HG02623 (cell line): ENCODE data around the gene KIAA1755.
"Not testable (repeated sequence)": the region's sequence is repeated elsewhere in the genome, so short reads cannot be mapped to it uniquely, and the experiment has no call there.

Experiments
- ATAC-seq: cut with Tn5 transposase; IDR thresholded peaks from one replicate; pipeline ENCODE4 v1.9.1; 2021; ENCODE audit warnings: moderate library complexity; ENCODE audit not compliant: unreplicated experiment

Gene KIAA1755

GRCh38 chr20:38291966-38292365, 31.4 kb upstream of the KIAA1755 start:
- ATAC-seq = no peak

- ATAC-seq = no peak
Measured at GRCh38 chr20:38290829-38291814, 30.6 kb upstream of the KIAA1755 start.

DNA sequence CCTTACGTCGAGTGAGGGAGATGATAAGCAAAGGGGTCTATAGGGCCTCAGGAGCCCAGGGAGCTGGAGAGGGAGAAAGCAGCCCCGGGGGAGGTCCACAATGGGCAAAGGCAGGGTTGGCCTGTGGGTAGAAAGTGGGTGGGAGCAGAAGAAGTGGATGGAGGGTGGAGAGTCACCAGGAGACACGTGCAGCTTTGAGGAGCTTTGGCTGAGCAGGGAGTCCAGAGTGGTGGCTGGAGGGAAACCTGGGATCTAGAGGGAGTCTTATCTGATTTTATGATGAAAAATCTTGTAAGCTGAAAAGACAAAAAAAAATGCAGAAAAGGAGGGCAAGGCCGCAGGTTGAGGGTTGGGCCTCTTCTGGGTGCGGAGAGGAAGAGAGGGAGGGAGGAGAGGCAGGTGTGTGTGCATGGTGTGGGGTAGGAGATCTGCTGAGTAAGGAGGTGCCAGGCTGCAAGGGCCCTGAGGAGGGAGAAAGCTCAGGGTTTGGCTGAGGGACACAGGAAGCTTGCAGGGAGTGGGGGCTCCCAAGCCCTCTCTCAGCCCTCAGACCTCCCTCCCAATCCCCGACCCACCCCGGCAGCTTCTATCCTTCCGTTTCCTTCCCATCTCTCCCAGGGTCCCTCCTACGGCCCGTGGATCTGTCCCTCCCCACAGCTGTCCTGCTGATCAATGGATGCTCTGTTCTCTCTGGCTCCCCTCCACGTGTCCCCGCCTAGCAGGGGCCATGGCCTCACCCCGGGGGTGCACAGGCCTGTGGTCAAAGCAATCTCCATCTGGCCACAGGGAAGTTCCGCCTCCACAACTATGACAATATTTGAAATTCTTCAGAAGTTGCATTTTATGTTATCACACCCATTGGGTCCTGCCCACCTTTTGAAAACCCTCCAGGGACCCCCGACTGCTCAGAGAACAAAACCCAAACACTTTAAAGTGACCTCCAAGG, 26.3 kb upstream of the KIAA1755 start:
- no peak for ATAC-seq

GRCh38 chr20:38284893-38285444, 24.4 kb upstream of the KIAA1755 start:
- no peak for ATAC-seq

GRCh38 chr20:38284066-38284650, 23.6 kb upstream of the KIAA1755 start:
- not testable (repeated sequence) for ATAC-seq

DNA sequence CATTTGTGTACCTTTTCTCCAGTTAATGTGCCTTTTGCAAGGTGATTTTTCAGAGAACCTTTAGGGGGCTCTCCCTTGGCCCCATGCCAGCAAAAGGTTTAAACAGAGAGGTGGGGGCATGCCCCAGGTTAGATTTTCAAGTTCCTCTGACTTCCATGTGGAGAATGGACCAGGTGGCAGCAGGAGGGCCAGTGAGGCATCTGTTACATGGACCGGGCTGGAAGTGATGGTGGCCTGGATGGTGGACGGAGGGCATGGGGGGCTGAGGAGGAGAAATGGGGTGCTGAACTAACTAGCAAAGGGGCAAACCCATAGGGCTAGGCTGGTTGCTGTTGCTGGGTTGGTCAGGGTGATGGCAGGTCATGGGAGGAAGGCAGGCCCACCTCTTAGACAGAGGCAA, 22.7 kb upstream of the KIAA1755 start:
- ATAC-seq = no peak

DNA sequence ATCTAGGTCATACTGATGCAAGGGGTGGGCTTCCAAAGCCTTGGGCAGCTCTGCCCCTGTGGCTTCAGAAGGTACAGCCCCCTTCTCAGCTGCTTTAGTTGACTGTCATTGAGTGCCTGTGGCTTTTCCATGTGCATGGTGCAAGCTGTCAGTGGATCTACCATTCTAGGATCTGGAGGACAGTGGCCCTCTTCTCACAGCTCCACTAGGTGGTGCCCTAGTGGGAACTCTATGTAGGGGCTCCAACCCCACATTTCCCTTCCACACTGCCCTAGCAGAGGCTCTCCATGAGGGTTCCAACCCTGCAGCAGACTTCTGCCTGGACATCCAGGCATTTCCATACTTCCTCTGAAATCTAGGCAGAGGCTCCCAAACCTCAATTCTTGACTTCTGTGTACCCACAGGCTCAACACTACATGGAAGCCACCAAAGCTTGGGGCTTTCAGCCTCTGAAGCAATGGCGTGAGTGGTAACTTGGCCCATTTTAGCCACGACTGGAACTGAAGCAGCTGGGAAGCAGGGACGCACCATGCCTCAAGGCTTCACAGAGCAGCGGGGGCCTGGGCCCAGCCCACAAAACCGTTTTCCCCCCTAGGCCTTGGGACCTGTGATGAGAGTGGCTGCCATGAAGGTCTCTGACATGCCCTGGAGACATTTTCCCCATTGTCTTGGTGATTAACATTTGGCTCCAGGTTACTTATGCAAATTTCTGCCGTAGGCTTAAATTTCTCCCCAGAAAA, 20.8 kb upstream of the KIAA1755 start:
- not testable (repeated sequence) for ATAC-seq

DNA sequence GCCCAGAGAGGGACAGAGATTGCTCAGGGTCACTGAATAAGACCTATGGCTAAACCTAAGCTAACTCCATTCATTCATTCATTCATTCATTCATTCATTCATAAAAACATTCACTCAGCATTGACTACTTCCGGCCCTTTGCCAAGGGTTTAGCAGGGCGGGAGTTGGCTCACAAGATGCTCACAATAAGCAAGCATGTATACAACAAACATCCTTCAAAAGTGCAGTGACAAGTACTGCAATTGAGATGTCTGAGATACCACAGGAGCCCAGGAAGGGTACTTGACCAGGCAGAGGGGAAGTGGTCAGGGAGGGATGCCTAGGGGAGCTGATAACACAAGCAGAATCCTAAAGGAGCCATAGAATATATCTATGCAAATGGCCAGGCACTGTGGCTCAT, 18.2 kb upstream of the KIAA1755 start:
- ATAC-seq = no peak

DNA sequence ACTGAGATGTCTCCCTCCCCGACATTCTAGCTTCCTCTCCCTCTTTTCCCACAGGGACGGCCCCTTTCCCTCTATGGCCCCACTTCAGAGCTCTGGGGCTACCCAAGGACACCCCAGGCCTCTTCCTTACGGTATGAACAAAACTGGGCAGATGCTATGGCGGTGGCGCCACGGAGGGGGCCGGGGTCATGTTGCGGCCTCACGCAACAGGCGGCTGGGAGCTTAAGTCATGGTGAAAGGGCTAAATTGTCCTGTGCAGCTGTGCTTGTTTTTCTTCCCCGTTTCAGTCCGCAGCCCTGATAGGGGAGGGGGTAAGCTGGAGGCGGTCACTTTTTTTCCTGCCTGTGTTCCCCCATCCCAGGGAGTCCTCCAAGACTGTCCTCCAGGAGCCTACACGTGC, 17.6 kb upstream of the KIAA1755 start:
- no peak for ATAC-seq

GRCh38 chr20:38277691-38278090, 17.2 kb upstream of the KIAA1755 start:
- no peak for ATAC-seq

DNA sequence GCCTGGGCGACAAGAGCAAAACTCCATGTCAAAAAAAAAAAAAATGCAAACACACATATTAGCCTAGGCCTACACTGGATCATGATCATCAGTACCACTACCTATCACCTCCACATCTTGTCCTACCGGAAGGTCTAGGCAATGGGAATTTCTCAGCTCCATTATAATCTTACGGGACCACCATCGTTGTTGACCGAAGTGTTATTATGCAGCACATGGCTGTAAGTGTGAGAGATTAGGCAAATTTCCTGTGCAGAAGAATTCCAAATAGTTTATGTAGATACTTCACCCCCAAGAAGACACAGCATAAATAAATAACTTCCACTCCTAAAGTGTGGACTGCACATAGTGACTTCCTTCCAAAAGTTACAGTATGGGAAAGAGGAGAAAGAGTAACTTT, 16.8 kb upstream of the KIAA1755 start:
- no peak for ATAC-seq

GRCh38 chr20:38275815-38276550, 15.4 kb upstream of the KIAA1755 start:
- ATAC-seq = no peak

- ATAC-seq = no peak
Measured at GRCh38 chr20:38272961-38273360, 12.4 kb upstream of the KIAA1755 start.

DNA sequence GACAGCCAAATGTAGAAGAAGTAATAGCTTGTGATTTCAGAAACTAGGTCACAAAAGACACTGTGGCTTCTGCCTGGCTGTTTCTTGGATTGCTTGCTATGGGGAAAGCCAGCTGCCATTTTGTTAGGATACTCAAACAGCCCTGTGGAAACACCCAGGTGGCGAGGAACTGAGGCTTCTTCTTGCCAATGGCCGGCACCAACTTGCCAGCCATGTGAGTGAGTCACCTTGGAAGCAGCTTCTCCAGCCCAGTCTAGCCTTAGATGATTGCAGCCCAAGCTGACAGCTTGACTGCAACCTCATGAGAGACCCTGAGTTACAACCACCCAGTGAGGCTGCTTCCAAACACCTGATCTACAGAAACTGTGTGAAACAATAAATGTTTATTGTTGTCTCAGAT, 11.9 kb upstream of the KIAA1755 start:
- ATAC-seq = no peak

- ATAC-seq = no peak
Measured at GRCh38 chr20:38271608-38272120, 11.1 kb upstream of the KIAA1755 start.

GRCh38 chr20:38270869-38271605, 10.5 kb upstream of the KIAA1755 start:
- ATAC-seq = no peak

GRCh38 chr20:38269715-38270114, 9.2 kb upstream of the KIAA1755 start:
- ATAC-seq = no peak

DNA sequence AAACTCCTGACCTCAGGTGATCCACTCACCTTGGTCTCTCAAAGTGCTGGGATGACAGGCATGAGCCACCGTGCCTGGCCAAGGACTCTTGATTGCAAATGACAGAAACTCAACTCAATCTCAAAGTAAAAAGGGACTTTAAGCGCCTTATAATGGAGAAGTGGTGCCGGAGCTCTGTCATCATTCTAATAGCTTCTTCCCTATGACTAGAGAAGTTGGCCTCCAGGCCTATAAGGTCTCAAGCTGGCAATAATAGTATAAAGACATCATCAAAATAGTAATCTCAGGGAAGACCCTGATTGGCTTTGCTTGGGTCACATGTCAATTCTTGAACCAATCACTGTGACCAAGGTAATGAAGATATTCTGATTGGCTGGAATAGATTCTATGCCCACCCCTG, 8.5 kb upstream of the KIAA1755 start:
- ATAC-seq = no peak
